CD4-positive, alpha-beta T cell treated with Interleukin-6 at 100 ng/mL for 8 hours (primary cell): ENCODE results near the gene VPS13D.

Experiments
- DNase-seq: peaks from one replicate; pipeline ENCODE4 v3.0.0-alpha.2; 2020; ENCODE audit warnings: mixed read lengths, low spot score

Gene VPS13D

DNA sequence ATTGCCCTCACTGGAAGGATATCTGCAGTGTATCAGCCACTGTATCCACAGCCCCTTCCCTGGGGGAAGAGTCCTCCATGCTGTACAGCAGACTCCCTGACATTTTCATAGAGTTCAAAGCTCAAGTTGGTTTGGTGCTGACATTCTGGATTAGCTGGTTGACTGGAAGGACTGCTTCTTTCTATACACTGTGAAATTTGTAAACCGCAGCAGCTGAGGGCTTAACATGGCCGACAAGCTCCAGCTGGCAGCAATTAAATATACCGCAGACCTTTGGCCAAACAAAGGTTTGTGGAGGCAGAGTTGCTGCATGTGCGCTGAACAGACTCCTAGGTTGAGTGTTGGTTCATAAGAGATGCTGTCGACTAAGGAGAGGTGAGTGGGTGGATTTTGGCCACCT is 261.8 kb downstream of the VPS13D start:
- DNase-seq, result no peak

DNA sequence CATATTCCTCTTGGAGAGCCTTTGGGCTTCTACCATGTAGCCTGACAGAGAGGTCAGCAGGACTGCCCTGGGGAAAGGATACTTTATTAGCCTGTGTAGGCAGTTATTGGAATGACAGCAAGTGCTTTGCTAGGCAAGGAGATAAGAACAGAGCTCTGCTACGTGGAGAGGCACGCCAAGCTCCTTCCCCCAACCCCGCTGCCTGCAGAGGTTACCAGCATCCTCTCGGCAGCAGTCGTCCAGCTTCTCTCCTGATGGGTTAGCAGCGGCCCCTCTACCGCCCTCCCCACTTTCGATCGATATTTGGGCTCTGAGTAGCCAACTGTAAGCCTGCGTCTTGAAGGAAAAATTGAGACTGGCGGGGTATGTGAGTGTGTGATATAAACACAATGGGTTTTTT is 265.9 kb downstream of the VPS13D start:
- DNase-seq, result no peak

DNA sequence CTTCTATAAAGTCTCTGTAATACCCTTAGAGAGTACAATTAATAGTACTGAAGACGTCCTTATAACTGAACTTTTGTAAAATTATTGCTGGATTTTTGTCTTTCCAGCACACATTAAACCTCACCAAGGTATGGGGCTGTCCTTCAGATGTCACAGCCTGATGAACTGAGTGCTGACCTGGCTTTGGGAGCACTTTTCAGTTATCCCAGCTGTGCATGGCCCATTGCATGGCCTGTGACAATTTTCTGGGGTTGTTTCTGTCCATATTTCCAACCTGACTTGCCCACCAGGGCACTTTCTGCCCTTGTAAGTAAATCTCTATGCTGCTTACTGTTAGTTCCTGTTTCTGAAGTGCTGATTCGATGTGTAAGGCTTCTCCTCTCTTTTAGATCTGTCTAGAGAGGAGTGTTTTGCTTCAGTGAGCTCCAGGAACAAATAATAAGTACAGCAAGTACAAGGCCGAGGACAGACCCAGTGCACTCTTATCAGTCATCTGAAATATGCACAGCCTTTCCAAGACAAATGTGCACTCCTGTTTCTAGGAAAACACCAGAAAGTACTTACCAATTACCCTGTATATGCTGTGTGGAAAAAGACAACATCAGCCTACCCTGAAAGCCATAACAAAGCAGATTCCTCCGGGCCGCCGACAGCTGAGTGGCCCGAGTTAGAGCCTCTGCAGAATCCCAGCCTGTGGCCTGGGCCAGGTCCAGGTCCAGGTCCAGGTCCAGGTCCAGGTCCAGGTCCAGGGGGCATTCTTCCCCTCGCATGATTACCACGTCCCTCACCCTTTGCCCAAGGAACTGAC is 266.5 kb downstream of the VPS13D start:
- DNase-seq, result no peak

DNA sequence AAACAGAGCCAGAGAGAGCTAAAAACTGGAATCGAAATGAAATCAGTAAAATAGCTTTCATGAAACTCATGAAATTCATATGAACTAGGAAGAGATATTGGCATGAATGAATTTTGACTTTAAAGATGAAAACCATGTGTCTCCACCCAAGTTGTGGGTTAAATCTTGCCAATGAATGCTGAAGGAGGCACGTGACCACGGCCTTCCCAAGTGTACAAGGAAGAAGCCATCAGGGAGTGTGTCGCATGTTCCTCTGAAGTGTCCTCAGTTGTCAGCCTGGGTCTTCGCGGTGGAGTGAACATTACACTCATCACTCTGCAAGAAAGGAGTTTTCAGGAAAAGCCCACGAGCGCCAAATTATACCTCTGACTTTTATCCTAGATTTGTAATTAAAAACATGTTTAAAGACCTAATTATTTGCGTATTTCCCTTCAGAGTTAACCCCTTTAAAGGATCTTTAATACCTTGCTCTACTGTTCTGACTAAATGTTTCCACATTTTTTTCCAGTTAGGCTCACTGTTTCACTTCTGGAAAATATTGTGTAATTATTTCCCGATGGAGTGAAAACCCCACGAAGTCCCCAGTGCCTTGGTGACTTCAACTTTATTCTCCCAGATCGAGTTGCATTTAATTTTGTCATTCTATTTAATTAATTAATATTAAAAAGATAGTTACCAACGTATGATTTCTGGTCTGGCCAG is 269.9 kb downstream of the VPS13D start:
- no peak for DNase-seq

DNA sequence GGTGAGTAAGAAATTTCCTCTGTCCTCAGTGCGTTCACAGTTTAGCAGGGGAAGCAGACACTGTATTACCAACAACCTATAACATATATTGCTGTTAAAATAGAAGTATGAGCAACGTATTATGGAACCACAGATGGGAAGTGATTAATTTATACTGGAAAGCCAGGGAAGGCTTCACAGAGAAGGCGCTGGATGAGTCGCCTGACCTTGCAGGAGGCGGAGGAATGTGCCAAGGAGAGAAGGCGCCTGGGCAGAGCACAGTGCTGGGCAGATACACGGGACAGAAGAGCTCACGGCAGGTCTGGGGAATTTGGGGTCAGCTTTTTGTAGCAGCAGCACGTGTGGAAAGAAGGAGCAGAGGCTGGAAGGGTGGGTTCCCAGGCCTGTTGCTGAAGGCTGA is 271.8 kb downstream of the VPS13D start:
- DNase-seq, result no peak

DNA sequence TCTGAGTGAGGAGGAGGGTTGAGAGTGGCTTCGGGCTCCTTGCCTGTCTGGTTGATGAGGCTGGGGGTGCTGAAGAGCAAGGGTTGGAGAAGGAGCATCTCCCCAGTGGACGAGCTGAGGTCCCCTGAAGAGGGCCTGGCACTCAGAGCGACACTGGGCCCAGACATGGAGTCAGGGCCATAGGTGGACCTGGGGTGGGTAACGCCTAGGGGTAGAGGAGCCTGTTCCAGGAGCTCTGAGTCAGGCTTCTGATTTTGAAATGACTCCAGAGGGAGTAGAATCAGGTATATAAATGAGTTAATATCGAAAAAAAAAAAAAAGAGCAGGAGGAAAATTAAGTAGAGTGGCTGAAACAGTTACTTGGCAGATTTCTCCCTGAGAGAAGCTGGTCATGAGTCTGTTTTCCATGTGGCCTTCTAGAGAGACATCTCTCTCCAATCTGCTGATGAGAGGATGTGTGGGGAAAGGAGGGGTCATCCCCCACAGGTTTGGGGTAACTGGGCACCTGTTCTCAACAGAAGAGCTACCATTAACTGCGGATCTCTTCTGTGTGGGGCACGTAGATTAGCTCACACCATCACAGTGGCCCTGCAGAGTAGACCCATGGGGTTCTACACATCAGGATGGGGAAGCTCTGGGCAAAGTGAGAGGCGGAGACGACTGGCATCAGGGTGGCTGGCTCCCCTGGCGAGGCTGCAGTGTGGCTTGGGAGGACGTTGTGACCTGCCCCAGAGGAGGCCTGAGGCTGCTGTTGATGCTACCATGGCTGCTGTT is 272.7 kb downstream of the VPS13D start:
- DNase-seq, result no peak

DNA sequence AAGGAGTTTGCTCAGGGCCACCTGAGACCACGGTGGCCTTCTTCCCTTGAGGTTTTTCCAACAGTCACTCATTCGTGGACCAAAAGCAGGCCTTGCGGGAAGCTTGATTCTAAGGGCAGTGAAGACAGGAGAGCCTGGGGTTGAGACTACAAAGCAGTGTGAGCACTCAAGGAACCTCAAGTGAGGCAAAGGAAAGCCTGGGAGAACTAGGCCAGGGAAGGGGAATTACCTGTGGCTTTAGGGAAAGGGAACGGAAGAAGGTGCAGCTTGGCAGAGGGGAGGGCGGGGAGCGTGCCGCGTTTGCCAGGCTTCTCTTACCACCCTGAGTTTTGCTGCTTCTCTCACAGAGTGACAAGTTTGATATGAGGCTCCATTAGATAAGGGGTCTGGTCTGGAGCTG is 273.9 kb downstream of the VPS13D start:
- no peak for DNase-seq

DNA sequence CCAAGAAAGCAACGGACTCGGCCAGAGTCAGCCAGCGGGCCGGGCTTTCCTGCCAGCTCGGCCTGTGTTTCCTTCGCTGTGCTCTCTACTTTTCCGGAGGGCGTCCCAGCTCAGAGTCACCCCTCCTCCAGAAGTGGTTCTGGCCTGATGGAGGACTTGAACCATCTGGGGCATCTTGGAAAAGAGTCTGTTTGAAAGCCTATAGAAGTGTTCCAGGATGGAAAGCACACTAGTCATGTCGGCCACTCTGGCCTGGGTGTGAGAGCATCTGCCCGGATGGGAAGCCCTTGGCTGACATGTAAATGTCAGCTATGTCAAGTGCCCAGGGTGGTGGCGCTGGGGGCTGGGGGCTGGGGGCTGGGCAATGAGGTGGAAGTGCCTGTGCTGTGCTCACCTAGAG is 274.8 kb downstream of the VPS13D start:
- DNase-seq, result no peak

DNA sequence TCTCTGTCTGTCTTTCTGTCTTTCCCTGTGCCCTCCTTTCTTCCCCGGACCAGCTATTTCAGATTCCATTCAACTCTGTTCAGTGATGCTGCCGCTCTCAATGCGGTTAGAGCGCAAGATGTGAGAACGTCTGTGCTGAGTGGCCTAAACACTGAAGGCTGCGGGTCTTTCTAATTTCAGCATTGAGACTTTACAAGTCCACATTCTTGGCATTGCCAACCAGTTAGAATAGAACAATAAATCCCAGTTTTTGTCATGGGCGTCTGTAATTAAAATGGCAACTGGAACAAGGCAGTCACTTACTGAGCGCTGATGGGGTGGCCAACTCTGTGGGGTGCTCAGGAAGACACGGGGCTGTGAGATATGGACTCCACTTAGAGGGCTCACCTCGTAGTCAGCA is 275.4 kb downstream of the VPS13D start:
- no peak for DNase-seq

DNA sequence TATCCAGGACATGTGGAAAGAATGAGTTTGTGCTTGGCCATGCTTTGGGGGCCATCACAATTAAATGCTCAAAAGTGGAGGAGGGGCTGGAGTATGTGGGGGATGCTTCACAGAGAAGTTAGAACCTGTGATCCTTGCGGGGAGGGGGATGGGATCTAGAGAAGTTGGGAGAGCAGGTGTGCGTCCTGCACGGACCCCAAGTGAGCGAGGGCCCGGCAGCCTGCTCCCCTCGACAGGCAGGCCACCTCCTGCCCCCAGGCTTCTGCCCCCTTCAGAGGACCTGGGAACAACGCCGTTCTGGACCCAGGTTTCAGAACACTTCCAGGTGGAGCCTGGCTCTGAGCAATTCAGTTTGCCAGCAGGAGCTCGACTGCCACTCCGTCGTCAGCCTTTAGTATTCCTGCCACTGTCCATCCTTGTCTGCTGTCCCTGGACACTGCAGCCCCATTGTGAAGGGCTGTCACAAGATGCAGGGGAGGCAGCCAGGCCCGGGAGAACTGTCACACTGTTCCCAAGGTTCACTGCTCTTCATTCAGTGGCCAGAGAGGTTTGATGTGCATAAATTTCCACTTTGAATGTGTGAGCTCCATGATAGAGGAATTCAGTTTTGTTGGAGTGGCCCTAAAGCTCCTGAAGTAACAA is 275.9 kb downstream of the VPS13D start:
- DNase-seq, result no peak

DNA sequence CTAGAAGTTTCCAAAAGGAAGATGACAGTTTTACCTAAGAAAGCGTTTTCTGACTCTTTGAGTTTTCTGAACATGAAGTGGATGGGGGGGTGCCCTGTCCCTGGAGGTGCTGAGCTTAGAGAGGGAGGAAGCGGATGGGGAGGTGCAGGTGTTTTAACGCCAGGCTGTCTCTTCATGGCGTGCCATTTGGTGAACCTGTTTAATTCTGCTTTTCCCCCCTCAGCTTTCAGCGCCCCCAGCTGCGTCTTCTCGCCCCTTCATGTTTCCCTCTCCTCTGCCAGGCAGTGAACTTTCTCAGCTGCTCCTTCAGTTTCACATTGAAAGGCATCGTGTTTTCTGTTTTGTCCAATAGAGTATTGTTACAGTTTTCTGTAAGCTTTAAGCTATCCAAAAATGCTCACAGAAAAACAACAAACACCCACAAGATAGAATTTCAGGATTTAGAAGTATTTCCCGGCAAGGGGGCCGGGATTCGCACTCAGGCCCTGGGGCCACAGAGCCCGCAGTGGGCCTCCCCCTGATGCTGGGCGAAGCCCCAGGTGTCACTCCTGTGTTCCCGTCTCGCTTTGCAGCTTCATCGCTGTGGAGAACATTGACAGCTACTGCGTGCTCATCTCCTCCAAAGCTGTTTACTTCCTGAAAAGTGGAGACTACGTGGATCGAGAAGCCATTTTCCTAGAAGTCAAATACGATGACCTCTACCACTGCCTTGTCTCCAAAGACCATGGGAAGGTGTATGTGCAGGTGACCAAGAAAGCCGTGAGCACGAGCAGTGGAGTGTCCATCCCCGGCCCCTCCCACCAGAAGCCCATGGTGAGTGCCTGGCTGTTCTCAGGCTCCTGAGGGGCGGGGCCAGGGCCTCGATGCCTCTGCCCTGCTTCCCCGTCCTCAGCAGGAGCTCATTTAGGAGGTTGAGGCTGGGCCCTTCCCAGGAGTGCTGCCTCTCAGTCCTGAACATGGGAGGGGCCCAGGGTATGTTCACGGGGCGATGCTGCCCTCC is 276.8 kb downstream of the VPS13D start:
- DNase-seq, result no peak

DNA sequence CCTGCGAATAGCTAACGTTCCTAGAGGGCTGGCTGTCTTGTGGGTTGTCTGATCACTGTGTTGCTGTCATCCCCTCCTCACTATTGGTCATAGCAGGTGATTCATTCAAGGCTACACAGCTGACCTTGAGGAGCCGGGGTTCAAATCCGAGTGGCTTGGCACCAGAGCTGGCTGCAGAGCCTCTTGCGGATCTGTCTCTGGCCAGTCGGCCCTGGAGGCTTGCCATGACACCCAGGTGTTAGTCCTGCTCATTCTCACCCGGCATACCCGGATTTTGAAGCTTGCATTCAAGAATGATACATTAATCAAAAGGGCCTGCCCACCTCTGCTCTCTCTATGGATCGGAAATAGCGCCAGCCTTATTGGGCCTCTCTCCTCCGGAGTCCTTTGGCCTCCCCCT is 277.8 kb downstream of the VPS13D start:
- DNase-seq, result no peak

DNA sequence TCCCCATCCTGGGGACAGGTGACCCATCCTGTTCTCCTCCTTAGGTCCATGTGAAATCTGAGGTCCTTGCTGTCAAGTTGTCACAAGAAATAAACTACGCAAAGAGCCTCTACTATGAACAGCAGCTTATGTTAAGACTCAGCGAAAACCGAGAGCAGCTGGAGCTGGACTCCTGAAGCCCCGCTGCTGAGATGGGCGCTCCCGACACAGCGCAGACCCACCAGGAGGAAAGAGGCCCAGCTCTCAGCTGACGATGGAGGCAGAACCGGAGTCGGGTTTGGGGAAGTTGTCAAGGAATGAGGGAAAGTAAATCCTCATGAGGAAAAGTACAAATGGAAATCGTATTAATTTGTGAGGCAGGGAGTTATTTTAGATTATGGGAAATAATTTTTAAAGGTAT is 279.0 kb downstream of the VPS13D start:
- no peak for DNase-seq

DNA sequence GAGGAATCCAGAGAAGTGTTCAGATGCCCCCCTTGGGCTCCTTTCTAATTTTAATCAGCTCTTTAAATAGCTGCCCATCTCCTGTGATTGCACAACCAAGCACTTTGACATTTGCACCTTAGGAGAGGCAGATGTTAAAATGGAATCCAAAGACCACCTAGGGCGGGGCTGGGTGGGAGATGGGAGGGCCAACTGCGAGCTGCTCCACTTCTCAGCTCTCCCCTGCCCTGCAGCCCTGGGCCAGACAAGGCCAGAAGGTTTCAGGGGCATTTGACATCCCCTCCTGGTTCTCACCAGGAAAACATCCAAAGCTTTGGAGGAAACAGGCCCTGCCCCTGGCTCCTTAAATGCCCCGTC is 281.3 kb downstream of the VPS13D start:
- no peak for DNase-seq

DNA sequence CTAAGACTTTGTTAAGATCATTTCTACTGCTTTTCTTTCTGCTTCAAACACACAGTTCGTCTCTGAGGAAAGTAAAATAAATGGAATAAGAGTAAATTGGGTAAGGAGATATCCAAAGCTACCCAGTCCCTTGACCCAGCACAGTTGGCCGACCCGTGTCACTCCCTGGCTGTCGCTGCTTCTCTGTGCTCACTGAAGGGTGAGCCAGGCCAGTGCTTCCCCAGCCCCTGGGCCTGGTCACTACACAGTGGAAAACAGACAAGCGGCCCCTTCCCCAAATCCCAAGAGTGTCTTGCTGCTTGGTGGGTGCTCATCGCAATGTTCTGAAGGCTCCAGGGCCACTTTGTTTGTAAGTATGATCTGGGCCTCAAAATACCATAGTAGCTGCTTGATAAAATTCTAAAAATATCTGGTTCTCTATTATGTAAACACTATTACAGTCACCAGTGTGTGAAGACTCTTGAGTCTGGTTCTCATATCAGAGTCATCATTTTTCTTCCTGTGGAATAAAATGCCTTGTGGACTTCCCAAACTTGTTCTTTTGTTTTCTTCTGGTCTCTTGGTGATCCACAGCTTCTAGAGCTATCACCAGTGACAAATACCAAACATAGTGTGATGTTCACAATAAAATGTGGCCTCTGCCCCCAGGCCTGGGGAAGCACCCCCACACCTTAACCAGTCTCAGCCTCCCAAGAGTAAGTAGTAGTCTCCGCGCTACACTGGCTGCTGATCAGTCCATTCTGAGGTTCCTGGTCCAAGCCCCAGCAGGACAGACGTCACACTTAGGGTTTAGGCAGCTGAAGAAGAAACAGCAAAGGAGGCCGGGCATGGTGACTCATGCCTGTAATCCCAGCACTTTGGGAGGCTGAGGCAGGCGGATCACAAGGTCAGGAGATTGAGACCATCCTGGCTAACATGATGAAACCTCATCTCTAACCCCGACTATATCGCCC is 282.0 kb downstream of the VPS13D start:
- no peak for DNase-seq

DNA sequence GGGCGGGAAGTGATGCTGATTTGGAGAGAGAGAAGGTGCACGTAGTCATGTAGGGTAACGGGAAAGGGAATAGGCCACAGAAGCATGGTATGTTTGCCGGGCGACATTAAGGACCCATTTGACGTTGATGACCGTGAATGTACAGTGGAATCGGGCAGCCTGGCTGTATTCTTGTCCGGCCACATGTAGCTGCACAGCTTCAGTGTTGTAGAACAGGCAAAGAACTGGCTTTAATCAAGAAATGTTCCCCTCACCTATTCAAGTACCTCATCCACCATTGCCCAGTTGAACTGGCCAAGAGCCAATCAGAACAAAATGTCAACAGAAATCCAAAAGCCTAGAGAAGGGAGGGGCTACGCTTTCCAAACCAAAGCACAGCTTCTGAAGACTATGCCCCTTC is 283.4 kb downstream of the VPS13D start:
- no peak for DNase-seq

DNA sequence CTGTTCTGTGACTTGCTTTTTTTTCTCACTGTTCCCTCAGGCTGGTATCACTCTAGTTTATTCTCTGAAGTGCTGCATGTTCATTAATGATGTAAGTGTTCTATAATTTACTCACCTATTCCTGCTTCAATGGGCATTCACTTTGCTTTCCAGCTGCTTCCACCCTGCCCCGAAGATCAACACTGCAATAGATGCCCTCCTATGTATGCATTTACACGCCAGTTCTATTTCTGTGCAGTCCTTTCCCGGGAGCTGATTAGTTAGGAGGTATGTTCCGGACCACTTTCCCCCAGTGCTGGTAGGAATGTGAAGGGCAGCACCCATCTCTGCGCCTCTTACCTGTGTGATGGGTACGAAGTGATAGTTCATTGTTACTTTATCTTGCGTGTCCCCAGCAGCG is 284.8 kb downstream of the VPS13D start:
- DNase-seq, result no peak

DNA sequence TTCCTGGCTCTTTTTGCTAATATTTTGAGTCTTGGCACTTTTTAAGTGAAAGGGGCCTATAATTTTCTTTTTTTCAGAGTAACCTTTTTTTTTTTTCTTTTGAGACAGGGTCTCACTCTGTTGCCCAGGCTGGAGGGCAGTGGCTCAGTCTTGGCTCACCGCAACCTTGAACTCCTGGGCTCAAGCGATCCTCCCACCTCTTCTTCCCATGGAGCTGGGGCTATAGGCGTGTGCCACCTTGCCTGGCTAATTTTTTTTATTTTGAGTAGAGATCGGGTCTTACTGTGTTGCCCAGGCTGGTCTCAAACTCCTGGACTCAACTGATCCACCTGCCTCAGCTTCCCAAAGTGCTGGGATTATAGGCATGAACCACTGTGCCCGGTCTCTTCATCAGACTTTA is 285.4 kb downstream of the VPS13D start:
- DNase-seq, result no peak

DNA sequence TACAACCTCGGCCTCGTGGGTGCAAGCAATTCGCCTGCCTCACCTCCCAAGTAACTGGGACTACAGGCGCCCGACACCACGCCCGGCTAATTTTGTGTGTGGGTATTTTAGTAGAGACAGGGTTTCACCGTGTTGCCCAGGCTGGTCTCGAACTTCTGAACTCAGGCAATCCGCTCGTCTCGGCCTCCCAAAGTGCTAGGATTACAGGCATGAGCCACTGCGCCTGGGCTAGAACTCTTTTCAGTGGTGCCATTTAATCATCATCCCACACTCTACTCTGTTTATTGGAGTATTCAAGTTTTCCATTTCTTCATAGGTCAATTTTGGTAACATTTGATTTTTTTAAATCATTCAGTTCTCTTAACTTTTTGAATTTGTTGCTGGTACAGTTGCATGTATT is 286.9 kb downstream of the VPS13D start:
- no peak for DNase-seq
